Renal cortical epithelial cell (primary cell): ENCODE results near the gene LHCGR. TPM values are rescaled to one million over a fixed set of nuclear protein-coding genes. Genes with fewer than 3 reads are reported as not detected.
"Not testable (repeated sequence)": the region's sequence is repeated elsewhere in the genome, so short reads cannot be mapped to it uniquely, and the experiment has no call there.

ENCODE experiments used
- DNase-seq: peaks from one replicate; pipeline ENCODE4 v3.0.0-alpha.2; 2011; ENCODE audit warnings: low read depth
- total RNA-seq: library from RNA; depleted of rRNA; stranded (reverse); fragments of >200 nt; gene quantifications from 2 replicates; pipeline ENCODE4 v1.2.3, GENCODE V29; 2014

LHCGR gene
- total RNA-seq, 1 donor from 2014 or later = not detected

GRCh38 chr2:48739236-48739635 lies 16.3 kb downstream of the LHCGR start:
- DNase-seq = not testable (repeated sequence)

- DNase-seq = peak; percentile 55
These were observed 16.7 kb downstream of the LHCGR start for GRCh38 chr2:48738806-48739205.

GRCh38 chr2:48736251-48736650 lies 19.3 kb downstream of the LHCGR start:
- no peak for DNase-seq

GRCh38 chr2:48734576-48735303 lies 20.8 kb downstream of the LHCGR start:
- no peak for DNase-seq

GRCh38 chr2:48733067-48733503 lies 22.4 kb downstream of the LHCGR start:
- DNase-seq = no peak

GRCh38 chr2:48728840-48729239 lies 26.7 kb downstream of the LHCGR start:
- DNase-seq = no peak

- DNase-seq = no peak
These were observed 27.2 kb downstream of the LHCGR start for GRCh38 chr2:48728295-48728694.

GRCh38 chr2:48727560-48727959 lies 28.0 kb downstream of the LHCGR start:
- DNase-seq = no peak

GRCh38 chr2:48725696-48726494 lies 29.6 kb downstream of the LHCGR start:
- no peak for DNase-seq

GRCh38 chr2:48724278-48724677 lies 31.2 kb downstream of the LHCGR start:
- no peak for DNase-seq

- peak; percentile 86 for DNase-seq
These were observed 32.4 kb downstream of the LHCGR start for GRCh38 chr2:48723129-48723528.

GRCh38 chr2:48722391-48722790 lies 33.1 kb downstream of the LHCGR start:
- peak; percentile 40 for DNase-seq

GRCh38 chr2:48721158-48721557 lies 34.4 kb downstream of the LHCGR start:
- DNase-seq = no peak

GRCh38 chr2:48719480-48720177 lies 35.9 kb downstream of the LHCGR start:
- peak; percentile 53 for DNase-seq

- no peak for DNase-seq
These were observed 37.7 kb downstream of the LHCGR start for GRCh38 chr2:48717846-48718245.

GRCh38 chr2:48715956-48716355 lies 39.6 kb downstream of the LHCGR start:
- no peak for DNase-seq

GRCh38 chr2:48715042-48715899 lies 40.3 kb downstream of the LHCGR start:
- peak; percentile 83 for DNase-seq

- DNase-seq = peak; percentile 35
These were observed 41.3 kb downstream of the LHCGR start for GRCh38 chr2:48714245-48714644.

- no peak for DNase-seq
These were observed 41.9 kb downstream of the LHCGR start for GRCh38 chr2:48713647-48714046.

- DNase-seq = no peak
These were observed 43.4 kb downstream of the LHCGR start for GRCh38 chr2:48712151-48712550.

- no peak for DNase-seq
These were observed 44.2 kb downstream of the LHCGR start for GRCh38 chr2:48711343-48711742.
